HG03520 (cell line): ENCODE results near the gene ATP4A.
A peak's percentile ranks its signal among the peaks of the same experiment; 100 is the strongest.
"Not testable (repeated sequence)": the region's sequence is repeated elsewhere in the genome, so short reads cannot be mapped to it uniquely, and the experiment has no call there.

ENCODE experiments used
- ATAC-seq: cut with Tn5 transposase; IDR thresholded peaks from one replicate; pipeline ENCODE4 v1.9.1; 2021; ENCODE audit warnings: mild to moderate bottlenecking, moderate library complexity; ENCODE audit not compliant: unreplicated experiment

The ATP4A gene

DNA sequence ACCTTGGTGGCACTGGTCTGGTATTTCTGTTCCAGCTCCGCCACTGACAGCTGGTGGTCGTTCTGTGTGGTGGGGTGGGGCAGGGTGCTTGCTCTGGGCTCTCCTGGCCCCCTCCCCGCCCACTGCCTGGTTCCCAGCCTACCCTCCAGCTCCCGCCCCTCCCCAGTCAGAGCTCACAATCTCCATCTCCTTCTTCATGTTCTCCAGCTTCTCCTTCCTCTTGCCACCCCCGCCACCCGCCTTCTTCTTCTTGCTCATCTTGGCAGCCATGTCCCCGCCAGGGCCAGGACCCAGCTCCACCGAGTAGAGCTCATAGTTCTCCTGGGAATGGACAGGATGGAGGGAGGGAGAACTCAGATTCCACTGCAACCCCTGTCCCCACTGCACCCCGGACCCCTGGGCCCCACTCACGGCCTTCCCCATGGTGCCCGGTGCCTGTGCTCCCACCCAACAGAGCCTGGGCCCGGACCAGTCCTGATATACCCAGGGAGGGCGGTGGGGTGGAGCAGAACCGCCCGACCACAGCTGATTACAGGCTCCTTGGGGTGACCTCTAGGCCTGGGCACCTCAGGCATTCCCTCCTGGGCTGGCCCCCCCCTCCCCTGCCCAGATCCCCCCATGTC is at the start of gene ATP4A:
Gene ATP4A (minus strand): TSS at position 452 of the 623 bp plus-strand sequence. CDS start 29 bp downstream, at position 423.
- no peak for ATAC-seq

DNA sequence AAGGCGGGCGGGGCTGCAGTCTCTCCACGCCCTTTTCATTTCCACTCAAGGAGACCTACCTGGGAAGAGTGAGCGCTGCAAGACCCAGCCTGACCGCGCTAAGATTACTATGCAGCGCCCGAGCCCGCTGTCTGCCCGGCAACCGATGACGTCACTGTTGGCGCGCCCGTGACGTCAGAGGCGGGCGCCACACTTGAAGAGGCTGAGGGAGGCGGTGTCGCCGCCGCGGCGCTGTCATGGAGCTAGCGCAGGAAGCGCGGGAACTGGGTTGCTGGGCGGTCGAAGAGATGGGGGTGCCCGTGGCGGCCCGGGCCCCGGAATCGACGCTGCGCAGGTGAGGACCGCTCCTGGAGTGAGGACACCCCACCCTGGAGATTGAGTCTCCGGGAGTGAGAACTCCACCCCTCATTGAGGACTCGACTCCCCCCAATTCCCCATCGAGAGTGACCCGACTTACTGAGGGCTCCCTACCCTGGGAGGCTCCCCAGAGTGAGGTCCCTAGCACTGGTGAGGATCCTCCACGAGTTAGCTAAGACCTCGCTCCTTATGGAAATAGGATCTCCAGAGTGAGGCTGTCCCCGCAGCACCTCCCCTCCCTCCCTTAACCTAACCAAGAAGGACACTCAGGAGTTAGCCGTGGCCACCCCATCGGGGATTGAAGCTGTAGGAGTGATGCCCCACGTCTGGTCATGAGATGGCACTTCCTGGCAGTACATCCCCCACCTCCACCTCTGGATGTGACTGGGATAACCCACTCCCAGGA is 49.3 kb upstream of the ATP4A start, which contains the start of gene HAUS5:
Gene HAUS5 (plus strand): TSS at position 177 of the 763 bp plus-strand sequence. CDS start 60 bp downstream, at position 237.
- peak; percentile 74 for ATAC-seq

DNA sequence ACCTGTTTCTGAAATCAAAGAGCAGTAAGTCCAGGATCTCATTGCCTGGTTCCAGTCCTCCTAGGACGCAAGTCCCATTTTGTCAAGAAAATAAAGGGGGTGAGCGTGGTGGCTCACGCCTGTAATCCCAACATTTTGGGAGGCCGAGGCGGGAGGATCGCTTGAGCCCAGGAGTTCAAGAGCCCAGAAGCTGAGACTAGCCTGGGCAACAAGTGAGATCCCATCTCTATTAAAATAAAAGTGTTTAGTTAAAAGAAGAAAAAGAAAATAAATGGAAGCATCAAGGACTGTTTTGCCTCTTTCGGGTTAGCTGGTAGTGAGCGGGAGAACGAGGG is 48.7 kb upstream of the ATP4A start:
- no peak for ATAC-seq

DNA sequence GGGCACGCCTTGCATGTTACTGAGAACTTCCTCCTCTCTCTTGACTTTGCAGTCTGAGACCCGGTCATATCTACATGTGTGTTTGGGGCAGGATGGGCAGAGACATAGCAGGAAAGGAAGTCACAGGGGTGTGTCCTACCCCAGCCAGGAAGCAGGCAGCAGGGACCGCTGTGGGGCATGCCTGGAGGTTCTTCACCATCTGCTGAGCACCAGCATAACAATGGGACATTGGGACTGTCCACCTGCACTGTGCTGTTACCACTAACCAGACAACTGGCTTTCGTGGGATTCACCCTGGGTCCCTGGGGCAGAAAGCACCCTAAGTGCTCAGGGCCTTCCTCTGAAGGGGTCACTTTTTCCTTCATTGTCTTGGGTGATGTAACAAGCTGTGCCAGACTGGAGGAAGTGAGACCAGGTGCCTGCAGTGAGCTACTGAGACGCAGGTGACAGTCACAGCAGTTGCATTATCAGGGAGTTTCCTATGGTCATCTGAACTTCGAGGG is 46.4 kb upstream of the ATP4A start:
- ATAC-seq, result no peak

DNA sequence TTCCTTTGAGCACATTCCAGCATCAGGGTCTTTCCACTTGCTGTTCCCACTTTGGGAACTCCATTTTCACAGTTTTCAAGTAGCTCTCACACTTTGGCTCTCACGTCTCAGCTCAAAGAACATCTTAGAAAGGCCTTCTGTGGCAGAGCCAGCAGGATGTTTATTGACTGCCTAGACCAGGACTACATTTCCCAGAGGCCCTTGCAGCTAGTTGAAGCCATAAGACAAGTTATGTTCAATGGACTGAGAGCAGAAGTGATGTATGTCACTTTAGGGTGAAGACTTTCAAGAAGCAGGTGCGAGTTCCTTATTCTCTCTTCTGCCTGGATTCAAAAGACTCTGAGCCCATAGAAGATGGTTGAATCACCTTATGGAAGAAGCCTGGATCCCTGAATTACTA is 44.8 kb upstream of the ATP4A start:
- no peak for ATAC-seq

DNA sequence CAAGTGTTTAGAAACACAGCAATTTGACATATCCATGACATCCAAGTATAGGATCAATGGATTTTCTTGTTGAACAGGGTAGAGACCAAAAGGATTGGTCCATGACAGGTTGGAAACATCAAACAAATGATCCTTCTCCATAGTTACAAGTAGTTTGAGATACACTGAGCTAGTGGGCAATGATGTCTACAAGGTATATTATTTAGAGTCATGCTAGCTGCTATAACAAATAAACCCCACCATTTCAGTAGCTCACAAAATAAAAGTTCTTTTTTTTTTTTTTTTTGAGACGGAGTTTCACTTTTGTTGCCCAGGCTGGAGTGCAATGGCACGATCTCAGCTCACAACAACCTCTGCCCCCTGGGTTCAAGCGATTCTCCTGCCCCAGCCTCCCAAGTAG is 44.2 kb upstream of the ATP4A start:
- ATAC-seq, result no peak

DNA sequence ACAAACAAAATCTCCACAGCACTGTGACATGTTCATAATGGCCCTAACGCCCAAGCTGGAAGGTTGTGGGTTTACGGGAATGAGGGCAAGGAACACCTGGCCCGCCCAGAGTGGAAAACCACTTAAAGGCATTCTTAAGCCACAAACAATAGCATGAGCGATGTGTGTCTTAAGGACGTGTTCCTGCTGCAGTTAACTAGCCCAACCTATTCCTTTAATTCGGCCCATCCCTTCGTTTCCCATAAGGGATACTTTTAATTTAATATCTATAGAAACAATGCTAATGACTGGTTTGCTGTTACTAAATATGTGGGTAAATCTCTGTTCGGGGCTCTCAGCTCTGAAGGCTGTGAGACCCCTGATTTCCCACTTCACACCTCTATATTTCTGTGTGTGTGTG is 43.7 kb upstream of the ATP4A start:
- ATAC-seq, result not testable (repeated sequence)

DNA sequence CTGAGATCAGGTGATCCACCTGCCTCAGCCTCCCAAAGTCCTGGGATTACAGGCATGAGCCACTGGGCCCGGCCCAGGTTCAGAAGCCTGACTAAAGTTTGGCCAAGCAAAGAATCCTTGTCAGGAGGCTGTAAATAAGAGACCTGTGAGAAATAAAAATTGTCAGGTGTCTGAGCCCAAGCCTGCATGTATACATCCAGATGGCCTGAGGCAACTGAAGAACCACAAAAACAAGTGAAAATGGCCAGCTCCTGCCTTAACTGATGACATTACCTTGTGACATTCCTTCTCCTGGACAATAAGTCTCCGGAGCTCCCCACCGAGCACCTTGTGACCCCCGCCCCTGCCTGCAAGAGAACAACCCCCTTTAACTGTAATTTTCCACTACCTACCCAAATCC is 41.0 kb upstream of the ATP4A start:
- not testable (repeated sequence) for ATAC-seq

DNA sequence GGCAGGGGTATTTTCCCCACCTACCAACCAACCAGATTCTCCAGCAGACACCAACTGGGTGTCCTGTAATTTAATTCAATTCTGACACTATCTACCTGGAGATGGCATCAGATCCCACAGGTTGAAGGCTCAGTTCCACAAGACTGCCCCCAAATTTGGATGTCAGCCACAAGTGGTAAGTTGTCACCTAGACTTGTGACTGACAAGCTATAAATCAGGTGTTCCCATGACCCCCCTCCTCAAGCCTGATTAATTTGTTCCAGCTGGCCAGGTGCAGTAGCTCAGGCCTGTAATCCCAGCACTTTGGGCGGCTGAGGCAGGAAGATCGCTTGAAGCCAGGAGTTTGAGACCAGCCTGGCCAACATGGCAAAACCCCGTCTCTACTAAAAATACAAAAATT is 38.5 kb upstream of the ATP4A start:
- no peak for ATAC-seq

DNA sequence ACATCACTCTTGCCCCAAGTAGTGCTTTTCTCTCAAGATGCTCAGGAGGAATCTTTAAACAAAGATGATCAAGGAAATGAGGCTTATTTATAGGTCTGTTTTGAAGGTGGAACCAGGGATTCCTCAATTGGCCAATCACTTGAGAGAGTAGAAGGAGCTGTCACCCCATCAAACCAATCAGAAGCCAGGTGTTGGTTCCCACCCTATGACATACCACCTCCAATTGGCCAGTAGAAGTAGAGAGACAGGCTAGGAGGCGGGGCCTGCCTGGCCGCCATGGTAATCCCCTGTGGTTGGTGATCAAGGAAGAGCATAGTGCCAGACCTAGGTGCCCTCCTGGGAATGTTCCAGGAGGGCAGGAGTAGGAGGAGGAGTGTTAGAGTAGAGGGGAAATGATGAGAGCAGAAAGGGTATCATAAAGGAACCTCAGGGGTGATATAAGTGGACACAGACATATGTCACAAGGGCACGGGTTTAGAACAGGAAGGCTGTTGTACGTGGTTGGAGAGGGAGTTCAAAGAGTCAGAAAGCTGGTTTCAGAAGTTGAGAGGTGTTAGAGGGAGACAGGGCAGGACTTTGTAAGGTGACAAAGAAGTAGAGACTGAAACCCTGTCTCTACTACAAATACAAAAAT is 33.0 kb upstream of the ATP4A start:
- ATAC-seq, result peak; percentile 73

DNA sequence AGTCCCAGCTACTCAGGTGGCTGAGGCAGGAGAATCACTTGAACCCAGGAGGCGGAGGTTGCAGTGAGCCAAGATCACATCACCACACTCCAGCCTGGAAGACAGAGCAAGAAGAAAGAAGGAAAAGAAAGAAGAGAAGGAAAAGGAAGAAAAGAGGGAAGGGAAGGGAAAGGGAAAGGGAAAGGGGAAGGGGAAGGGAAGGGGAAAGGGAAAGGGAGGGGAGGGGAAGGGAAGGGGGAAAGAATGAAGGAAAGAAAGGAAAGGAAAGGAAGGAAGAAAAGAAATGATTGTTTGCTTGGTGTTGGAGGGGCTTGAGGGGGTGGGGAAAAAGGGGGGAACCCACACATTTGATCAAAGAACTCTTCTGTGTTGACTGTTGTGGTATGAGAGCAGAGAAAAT is 32.5 kb upstream of the ATP4A start:
- no peak for ATAC-seq

DNA sequence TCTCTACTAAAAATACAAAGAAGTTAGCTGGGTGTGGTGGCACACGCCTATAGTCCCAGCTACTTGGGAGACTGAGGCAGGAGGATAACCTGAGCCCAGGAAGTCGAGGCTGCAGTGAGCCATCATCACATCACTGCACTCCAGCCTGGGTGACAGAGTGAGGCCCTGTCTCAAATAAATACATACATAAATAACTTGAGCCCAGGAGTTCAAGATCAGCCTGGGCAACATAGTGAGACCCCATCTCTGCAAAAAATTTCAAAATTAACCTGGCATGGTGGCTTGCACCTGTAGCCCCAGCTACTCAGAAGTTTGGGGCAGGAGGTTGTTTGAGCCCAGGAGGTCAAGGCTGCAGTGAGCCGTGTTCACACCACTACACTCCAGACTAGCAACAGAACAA is 31.6 kb upstream of the ATP4A start:
- not testable (repeated sequence) for ATAC-seq

DNA sequence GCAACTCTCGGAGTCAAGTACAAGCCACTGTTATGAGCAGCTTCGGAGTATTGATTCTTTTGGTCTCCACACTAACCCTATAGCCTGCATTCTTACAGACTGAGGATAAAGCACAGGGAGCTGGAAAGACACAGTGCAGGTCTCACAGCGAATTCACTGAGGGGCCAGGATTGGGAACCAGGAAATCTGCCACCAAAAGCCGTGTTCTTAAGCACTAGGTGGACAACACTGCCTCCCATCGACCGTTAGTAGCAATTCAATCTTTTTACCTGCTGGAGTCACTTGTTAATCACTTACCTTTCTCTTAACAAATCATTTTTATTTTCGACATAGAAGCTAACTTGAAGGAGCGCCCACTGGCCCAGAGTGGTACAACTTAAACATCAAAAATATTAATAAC is 28.8 kb upstream of the ATP4A start:
- no peak for ATAC-seq

DNA sequence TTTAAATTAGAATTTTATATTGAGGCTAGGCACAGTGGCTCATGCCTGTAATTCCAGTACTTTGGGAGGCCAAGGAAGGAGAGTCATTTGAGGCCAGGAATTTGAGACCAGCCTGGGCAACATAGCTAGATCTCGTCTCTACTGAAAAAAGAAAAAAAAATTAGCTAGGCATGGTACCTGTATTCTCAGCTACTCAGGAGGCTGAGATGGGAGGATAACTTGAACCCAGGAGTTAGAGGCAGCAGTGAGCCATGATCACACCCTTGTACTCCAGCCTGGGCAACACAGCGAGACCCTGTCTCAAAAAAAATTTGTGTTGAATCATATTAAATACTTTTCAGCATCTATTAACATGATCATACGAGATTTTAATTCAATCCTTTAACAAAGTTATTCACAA is 27.4 kb upstream of the ATP4A start:
- no peak for ATAC-seq

DNA sequence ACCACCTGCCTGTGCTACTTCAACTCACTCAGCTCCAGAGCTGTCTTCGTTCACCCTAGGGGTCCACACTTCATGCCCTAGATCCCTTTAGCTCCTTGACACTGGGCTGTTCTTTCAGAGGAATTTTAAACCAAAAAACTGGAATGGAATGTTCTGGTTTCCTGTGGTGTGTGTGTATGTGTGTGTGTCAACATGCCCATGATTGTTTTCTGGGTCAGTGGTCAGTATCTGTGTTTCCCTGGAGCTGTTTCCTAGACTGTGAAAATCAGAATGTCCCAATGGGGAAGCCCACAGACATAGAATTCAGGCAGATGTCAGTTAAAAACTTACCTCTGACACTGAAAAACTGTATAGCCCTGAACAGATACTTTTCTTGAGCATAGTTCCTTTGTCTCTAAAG is 23.9 kb upstream of the ATP4A start:
- no peak for ATAC-seq

DNA sequence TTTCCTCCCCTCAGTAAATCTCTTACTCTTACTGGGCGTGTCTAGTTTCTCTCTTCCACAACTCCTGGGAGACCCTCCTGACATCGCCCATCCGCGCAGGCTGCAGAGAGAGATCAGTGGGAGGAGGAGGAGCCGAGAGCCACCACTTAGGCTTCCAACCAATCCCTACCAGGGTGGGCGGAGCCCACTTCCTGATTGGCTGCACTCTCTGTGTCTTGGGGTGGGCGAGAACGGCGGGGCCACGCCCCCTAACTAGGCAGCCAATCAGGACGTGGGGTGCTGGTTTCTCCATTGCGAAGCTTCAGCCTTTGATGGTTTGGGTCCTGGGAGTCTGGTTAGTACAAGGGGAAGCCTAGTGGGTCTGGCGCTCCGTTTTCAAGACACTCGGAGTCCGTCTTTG is 22.4 kb upstream of the ATP4A start, which contains the start of gene PMIS2:
Gene PMIS2 (plus strand): TSS at position 326 of the 400 bp plus-strand sequence. CDS start 87 bp downstream, outside the sequence.
- ATAC-seq, result no peak

DNA sequence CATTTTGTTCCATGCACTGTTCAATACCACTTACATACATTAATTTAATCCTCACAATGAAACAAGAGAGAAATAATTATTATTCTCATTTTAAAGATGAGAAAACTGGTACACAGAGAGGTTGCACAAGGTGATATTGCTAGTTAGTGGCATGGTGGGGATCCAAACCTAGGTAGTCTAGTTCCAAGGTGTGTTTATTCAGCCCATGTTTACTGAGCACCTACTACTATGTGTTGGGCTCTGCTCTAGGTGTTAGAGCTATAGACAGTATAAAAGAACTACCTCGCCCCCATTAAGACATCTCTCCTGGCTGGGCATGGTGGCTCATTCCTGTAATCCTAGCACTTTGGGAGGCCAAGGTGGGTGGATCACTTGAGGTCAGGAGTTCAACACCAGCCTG is 19.3 kb upstream of the ATP4A start:
- ATAC-seq, result no peak

DNA sequence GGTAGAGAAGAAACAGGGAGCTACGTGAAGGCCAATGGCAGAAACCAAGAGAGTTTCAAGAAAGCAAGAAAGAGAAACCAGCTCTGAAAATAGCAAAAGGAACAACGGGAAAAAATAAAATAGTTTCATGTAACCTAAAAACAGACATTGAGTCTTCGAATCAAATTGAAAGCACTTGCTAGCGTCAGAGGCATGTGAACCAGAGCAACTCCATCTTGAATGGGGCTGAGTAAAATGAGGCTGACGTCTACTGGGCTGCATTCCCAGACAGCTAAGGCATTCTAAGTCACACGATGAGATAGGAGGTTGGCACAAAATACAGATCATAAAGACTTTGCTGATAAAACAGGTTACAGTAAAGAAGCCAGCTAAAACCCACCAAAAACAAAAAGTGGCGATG is 15.2 kb upstream of the ATP4A start:
- ATAC-seq, result no peak

DNA sequence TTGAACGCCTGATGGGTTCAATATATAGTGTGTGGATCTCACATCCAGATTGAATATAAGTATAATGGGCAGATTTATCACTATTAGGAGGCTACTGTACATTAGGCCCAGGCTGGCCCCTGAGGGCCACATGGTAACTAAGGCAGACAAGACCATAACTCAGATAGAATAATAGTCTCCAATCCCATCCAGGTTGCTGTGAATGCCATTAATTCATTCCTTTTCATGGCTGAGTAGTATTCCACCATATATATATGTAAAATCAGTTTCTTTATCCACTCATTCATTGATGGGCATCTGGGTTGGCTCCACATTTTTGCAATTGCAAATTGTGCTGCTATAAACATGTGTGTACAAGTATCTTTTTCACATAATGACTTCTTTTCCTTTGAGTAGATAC is 14.5 kb upstream of the ATP4A start:
- no peak for ATAC-seq

DNA sequence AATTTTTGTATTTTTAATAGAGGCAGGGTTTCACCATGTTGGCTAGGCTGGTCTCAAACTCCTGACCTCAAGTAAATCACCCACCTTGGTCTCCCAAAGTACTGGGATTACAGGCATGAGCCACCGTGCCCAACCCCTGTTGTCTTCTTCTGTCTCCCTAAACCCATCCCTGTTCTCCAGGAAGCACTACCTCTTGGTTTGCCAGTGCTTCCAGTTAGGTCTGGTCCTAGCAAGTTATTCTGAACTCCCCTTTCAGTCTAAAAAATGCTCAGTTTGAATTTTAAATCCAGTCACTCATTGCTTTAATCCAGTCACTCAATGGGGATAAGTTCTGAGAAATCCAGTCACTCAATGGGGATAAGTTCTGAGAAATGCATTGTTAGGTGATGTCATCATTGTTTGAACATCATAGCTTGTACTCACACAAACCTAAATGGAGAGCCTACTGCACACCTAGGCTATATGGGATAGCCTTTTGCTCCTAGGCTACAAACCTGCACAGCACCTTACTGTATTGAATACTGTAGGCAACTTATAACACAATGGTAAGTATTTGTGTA is 8.0 kb upstream of the ATP4A start:
- ATAC-seq, result no peak

DNA sequence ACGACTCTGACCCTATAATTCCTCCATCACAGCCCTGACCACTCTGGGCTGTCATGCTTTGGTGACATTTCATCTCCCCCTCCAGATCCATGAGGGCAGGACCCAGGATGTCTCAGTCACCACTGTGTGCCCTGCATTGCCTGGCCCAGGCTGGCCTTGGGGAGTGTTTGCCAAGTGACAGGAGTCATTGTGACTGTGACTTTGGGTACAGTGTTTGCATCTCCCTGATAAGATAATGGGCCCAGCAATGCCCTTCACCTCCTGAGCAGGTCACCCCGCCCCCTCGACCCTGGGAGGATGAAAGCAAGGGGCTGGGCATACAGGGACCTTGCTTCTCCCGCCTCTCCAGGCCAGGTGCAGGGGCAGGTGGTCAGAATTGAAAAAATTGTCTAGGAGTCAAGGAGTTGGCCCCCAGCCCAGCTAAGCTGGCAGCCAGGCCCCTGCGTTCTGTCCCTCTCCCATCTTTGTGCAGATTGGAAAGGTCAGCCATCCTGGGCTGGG is 5.9 kb upstream of the ATP4A start:
- ATAC-seq, result no peak
